ENCODE measurements around the gene C2orf15. TPM values are rescaled to one million over a fixed set of nuclear protein-coding genes. Genes with fewer than 3 reads are reported as not detected.
A peak's percentile ranks its signal among the peaks of the same experiment; 100 is the strongest.
"Not testable (repeated sequence)": the region's sequence is repeated elsewhere in the genome, so short reads cannot be mapped to it uniquely, and the experiment has no call there.

The C2orf15 gene
- total RNA-seq, 1 donor from 2014 or later: 0.30 TPM

DNA sequence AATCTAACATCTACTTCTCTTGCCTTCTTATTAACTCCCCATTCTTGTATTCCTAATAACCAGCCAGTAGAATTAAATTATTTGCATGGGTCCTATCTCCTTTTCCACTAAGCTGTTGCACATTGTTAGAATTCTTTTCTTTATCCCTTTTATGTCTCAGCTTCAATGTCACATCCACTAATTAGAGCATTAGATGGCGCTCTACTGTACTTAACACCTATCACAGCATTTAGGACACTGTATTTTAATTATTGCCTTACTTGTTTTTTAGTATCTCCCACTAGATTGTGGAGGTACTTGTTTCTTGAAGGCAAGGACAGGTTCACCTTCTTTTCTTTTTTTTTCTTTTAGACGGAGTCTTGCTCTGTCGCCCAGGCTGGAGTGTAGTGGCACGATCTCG lies 17.1 kb downstream of the C2orf15 start:
- intact Hi-C loops (cut with micrococcal nuclease): no loop called here
- DNase-seq (no peak), ATAC-seq (no peak)

DNA sequence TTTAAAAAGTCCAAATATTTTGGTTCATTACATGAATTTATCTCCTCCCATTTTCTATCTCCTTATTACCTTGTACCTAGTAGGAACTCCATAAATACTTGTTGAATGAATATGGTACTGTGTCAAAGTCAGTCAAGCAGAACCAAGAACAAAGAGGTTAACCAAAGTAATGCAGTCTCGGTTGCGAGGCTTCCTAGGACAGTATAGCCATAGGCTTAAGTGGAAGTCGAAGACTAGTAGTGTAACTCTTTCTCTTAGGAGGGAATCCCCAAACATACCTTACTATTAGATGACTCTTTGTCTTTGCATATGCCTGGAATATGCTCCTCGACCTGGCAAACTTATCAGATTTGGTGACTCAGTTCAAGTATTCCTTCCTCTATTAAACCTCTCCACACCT lies 18.1 kb downstream of the C2orf15 start:
- no peak for ATAC-seq
- intact Hi-C loops (cut with micrococcal nuclease): no loop called here
- no peak for DNase-seq

DNA sequence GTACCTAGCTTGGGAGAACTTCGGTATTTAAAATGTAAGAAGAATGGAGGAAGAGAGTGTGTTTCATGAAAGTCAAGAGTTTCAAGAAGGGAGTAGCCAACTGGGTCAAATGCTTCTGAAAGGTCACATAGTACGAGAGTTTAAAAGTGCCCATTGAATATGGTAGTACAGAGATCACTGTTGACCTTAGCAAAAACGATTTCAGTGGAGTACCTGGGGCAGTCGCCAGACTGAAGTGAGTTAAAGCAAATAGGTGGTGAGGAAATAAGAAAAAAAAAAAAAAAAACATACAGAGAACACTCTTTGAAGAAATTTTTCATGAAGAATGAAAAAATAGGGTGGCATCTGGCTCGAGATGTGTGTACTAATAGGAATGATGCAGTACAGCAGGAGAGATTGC lies 24.7 kb downstream of the C2orf15 start:
- DNase-seq: no peak
- no peak for ATAC-seq
- intact Hi-C loops (cut with micrococcal nuclease): no loop called here

DNA sequence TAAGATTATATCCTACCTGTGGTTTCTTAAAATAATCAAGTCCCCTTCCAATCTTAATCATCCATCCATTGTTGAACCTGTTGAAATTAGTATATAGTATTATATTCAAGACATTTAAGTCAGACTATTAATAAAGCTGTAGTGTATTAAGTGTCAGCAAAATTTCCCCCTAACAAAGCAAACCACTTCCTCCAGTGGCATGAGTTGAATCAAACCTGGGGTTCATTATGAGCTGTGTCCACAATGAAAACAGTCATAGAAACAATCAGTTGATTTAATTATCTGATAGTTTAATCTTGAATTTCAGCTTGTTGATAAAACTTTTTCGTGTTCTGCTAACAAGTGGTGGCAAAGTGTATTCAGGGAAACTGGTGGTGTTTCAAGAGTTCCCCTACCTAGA lies 28.0 kb downstream of the C2orf15 start:
- DNase-seq (no peak), ATAC-seq (no peak)
- intact Hi-C loops (cut with micrococcal nuclease): no loop called here

DNA sequence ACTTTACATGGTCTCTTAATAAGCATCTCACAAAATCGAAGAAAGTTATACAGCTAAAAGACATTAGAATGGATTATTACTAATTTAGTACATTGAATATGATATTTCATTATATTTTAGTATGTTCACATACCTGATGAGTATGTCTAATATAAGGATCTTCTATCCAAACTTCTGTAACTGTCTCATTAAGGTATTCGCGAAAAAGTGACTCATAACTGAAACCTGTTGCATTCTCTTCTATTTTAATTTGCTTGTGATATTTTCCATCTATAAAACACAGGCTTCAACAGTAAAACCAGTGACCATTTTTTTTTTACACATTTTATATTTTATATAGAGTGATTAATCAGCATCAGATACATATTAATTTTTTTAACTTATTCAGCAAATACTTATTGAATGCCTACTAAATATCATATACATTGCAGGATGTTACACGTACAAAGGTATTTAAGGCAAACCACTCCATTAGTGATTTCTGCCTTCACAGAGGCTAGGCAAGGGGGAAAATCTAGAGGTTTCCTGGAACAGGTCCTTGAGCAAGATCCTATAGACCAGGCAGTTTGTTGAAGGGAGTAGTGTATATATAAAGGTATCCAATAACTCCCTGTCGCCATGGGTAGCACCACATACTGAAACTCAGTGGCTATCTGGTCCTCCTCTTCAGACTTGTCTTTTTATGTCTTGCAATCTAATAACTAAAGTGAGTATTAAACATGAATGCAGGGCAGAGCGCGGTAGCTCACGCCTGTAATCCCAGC lies 30.1 kb downstream of the C2orf15 start:
- no peak for DNase-seq
- no peak for ATAC-seq
- intact Hi-C loops (cut with micrococcal nuclease): no loop called here

DNA sequence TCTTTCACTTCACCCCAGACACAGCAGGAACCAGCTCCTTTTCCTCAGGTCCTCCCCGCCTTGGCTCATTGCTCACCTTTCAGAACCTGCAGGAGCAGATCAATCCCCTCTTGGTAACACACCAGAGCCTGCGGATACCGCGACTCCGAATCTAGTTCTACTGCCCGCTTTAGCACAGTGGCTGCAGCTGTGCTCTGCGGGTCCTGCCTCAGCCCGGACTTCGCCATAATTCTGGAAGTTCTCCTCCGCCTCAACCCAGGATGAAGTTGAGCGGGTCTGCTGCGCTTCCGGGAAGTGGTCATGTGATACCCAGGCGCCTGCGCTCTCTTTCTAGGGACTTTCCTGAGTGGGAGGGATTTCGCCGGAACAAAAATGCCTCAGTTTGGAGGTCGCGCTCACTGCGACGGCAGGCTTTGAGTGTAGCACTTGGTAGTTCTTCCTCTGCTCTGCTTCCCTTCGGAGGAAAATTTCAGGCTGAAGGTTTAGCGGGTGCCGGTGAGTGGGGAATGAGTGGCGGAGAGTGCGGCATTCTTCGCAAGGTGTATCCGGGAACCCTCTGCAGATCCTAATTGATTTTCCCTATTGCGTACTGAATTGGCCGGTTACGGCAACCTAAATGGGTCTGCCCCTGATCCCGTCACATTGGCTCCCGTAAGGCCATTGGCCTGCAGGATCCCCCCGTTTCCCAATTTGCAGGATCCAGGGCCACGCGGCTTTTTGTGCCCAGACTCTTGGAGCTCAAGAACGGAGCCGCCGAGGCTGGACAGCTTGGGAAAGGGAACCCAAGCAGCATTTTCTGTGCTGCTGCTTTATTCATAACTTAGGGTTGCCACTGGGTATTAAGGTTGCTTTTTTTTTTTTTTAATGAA lies 39.5 kb downstream of the C2orf15 start, which contains the start of the genes MITD1 and MRPL30:
TSS of gene MITD1 (minus strand) at position 304 of the 869 bp plus-strand sequence. CDS start at position 227, 77 bp downstream.
TSS of gene MRPL30 (plus strand) at position 430 of the 869 bp plus-strand sequence. CDS start 5,020 bp downstream, outside the sequence.
- ATAC-seq: peak; percentile 99
- intact Hi-C loops (cut with micrococcal nuclease): no loop called here

DNA sequence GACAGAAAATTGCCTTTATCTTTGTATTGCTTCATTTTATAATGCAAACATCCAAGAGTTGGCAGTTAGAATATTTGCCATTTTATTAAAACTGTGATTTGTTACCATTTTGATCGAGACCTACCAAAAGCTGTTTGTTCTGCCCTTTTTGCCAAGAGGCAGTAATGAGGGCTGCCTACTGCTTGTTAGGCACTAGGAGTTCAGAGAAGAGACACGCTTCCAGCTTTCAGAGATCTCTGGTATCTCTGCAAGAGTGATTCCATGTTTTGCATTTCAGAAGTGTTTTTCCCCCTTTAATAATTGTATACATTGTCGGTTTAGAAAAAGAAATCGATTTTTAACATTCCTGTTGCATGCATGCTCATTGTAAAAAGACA lies 40.1 kb downstream of the C2orf15 start:
- intact Hi-C loops (cut with micrococcal nuclease): no loop called here
- no peak for ATAC-seq

More for the DNA sequence above, 39.5 kb downstream of the C2orf15 start, which contains the start of the genes MITD1 and MRPL30:
- peak; percentile 91 for DNase-seq

DNA sequence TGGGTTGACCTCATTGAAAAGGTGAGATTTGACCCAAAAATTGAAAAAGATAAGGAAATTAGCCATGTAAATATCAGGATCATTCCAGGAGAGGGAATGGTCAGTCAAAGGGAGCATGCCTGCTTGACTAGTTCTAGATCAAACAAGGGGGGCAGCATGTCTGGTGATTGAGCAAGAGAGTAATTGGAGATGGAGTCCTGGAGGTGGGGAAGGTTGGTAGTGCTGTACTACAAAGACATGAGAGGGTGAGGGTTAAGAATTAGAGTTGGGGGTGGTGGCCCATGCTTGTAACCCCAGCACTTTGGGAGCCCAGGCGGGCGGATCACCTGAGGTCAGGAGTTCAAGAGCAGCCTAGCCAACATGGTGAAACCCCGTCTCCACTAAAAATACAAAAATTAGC lies 41.5 kb downstream of the C2orf15 start:
- no peak for ATAC-seq
- intact Hi-C loops (cut with micrococcal nuclease): no loop called here

More for the DNA sequence above, 40.1 kb downstream of the C2orf15 start:
- DNase-seq: no peak

DNA sequence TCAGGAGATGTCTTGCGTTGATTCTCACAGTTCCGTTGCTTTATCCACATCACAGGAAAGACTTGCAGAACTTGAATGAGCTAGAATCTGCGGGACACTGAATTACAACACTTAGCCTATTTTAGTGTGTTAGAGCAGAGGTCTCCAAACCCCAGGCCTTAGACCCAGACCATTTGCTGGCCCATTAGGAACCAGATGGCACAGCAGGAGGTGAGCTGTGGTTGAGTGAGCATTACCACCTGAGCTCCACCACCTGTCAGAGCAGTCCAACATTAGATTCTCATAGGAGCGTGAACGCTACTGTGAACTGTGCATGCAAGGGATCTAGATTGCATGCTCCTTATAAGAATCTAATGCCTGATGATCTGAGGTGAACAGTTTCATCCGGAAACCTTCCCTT lies 43.3 kb downstream of the C2orf15 start:
- intact Hi-C loops (cut with micrococcal nuclease): no loop called here
- DNase-seq: no peak
- no peak for ATAC-seq

More for the DNA sequence above, 41.5 kb downstream of the C2orf15 start:
- DNase-seq: no peak

DNA sequence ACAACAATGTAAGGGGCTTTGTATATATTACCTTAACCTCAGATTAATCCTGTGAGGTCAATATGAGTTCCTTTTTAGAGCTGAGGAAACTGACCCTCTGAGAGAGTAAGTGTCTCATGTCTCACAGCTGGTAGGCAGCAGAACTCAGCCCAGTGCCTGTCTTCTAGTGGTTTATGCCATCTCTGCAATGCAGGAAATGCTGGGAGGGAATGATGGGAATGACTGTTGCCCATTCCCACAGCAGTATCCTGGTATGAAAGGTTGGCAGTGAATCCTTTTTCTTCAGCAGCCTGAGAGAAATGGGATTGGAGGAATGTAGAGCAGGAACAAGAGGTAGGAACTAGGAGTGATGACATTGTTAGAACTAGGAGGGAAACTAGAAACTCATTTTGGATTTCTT lies 45.5 kb downstream of the C2orf15 start:
- intact Hi-C loops (cut with micrococcal nuclease): no loop called here
- no peak for ATAC-seq
- no peak for DNase-seq

DNA sequence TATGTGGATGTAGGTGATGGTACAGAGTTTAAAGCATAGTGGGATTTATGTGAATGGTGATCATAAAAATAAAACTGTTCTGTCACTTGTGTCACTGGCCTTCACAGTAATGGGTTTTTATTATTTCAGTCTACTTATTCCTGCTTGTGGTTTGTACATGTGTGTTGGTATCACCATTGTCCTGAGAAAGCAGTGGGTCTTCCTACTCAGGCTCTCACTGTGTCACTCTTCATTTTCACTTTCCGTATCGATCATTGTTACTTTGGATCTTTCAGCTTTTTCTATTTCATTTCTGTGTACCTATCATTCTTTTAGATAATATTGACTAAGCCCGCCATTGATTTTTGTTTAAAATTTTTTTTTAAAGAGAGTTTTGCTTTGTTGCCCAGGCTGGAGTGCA lies 46.9 kb downstream of the C2orf15 start:
- no peak for ATAC-seq
- intact Hi-C loops (cut with micrococcal nuclease): no loop called here

DNA sequence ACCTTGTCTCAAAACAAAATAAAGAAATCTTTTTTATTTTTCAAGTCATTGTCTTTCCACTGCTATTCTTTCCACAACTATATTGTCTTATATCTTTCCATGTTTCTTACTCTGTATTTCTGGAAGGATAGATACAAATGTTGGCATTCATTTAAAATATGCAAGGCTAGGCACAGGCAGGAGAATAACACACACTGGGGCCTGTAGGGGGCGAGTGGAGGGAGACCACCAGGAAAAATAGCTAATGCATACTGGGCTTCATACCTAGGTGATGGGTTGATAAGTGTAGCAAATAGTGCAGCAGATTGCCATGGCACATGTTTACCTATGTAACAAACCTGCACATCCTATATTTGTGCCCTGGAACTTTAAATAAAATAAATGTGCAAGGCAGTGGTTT lies 49.0 kb downstream of the C2orf15 start:
- no peak for DNase-seq
- no peak for ATAC-seq
- intact Hi-C loops (cut with micrococcal nuclease): no loop called here

More for the DNA sequence above, 46.9 kb downstream of the C2orf15 start:
- DNase-seq: no peak

DNA sequence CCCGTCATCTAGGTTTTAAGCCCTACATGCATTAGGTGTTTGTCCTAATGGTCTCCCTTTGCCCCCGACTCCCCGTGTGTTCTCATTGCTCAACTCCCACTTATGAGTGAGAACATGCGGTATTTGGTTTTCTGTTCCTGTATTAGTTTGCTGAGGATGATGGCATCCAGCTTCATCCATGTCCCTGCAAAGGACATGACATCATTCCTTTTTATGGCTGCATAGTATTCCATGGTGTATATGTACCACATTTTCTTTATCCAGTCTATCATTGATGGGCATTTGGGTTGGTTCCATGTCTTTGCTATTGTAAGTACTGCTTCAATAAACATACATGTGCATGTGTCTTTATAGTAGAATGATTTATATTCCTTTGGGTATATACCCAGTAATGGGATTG lies 50.9 kb downstream of the C2orf15 start:
- intact Hi-C loops (cut with micrococcal nuclease); DNase-seq; ATAC-seq: not testable (repeated sequence)

DNA sequence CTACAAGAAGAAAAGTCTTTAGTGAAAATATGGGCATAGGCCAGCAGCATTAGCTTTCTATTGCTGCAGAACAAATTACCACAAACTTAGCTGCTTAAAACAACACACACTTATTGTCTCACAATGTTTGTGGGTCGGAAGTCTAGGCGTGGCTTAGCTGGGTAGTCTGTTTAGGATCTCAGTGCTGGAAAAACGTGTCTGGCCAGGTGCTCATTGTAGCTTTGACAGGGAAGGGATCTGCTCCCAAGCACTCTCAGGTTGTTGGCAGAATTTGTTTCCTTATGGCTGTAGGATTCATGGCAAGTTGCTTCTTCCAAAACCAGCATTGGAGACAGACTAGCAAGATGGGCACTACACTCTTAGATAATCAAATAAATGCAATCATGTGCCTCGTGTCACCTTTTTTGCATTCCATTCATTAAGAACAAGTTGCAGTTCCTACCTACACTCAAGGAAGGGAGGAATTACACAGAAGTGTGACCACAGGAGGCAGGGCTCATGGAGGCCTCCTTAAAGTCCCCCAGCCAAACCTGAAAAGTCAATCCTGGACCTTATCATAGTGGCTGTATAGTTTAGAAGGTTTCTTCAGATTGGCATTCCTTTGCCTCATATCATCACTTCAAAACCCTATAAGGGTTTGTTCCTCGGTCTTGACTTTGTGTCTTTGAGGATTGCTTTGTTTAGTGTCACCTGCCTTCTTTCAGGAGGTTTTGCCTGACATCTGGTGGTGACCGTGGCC lies 56.8 kb downstream of the C2orf15 start:
- ATAC-seq (no peak), DNase-seq (no peak)
- intact Hi-C loops (cut with micrococcal nuclease): no loop called here

DNA sequence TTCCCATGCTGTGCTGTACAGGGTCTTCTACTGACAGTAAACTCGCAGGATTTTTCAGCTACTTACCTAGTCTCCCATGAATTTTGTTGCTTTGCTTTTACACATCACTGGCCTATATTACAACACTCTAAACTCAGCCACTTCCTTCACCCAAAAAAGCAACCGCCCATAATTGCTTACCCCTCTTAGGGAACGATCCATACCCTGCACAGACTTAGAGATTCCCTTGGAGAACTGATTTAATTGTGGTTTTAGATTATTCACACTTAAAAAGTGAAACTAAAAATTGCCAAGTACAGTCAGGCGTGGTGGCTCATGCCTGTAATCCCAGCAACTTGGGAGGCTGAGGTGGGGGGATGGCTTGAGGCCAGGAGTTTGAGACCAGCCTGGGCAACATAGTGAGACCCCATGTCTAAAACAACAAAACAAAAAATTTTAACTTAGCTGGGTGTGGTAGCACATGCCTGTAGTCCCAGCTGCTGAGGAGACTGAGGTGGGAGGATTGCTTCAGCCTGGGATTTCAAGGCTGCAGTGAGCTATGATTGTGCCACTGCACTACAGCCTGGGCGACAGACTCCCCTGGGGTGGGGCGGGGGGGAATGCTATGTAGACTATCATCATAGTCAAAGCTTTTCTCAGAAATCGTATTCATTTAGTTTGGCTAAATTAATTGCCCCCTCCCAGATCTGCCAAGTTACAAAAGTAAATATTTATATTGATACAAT lies 58.7 kb downstream of the C2orf15 start:
- DNase-seq (no peak), ATAC-seq (no peak)
- intact Hi-C loops (cut with micrococcal nuclease): no loop called here
